ENCODE measurements around the gene RPS27A.

The RPS27A gene

DNA sequence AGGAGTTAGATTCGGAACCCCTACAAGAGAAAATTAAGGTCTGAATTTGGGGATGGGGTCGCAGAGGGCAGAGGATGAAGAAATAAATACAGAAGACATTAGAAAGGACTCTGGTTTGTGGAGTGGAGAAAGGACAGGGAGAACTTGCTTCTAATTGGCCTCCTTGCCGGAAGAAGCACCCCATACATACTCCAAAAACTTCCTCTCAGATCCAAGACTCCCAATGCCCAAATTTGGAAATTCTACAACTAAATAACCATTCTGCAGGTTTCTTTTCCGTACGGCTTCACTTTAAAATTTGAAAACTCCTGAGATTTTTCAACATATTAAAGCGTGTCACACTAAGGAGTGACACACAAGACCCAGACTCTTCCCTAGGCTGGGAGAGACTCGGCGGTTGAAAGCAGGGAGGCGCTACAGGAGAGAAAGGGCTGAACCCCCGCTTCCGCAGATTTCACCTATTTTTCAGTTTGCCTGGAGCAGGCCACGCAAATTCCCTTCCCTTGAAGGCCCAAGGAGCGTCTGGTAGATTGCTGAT is 873 bp upstream of the RPS27A start:
- H3K23ac ChIP-seq (ENCODE audit: low read length) = no peak overlapping the region
- H3K27ac ChIP-seq (ENCODE audit: low read depth, low read length) = peak overlapping the region; percentile 95
- peak overlapping the region; percentile 83 for H3K9ac ChIP-seq (ENCODE audit: low read length)
- H3K4me1 ChIP-seq (ENCODE audit: control insufficient read depth, low read depth, low read length) = no peaks in the 10 kb centered on the region
- no peak for DNase-seq
- peak overlapping the region; percentile 20 for H3K4me2 ChIP-seq (ENCODE audit: low read length)
- H3K18ac ChIP-seq (ENCODE audit: low read length) = peak overlapping the region; percentile 83
- H2BK15ac ChIP-seq (replicated peaks; ENCODE audit: low read depth) = no peak overlapping the region
- peaks cover 17% of the 10 kb centered on the region for H3K79me1 ChIP-seq (ENCODE audit: low read length)
- peaks cover 8% of the 10 kb centered on the region for H3K36me3 ChIP-seq (ENCODE audit: control insufficient read depth, insufficient read depth, low read length)
- H4K8ac ChIP-seq (ENCODE audit: low read depth, low read length) = peak overlapping the region; percentile 67
- no peak overlapping the region for H2AK5ac ChIP-seq (ENCODE audit: low read length)
- H3K4ac ChIP-seq (ENCODE audit: low read depth, low read length) = peak overlapping the region; percentile 20
- no peaks in the 10 kb centered on the region for H3K27me3 ChIP-seq (ENCODE audit: insufficient read depth, low read length, poor library complexity)
- H4K5ac ChIP-seq (ENCODE audit: low read length) = no peak overlapping the region
- peaks cover 34% of the 10 kb centered on the region for H3K79me2 ChIP-seq (ENCODE audit: control insufficient read depth, insufficient read depth, low read length)
- no CpG with 5 or more reads among the region's 13 CpGs for WGBS (ENCODE audit: extremely low coverage, insufficient coverage, low lambda C conversion rate)
- no peak overlapping the region for H2BK120ac ChIP-seq (ENCODE audit: low read depth, low read length)
- peak overlapping the region; percentile 97 for H3K56ac ChIP-seq (ENCODE audit: low read length)
- H3K4me3 ChIP-seq (ENCODE audit: low read length) = peak overlapping the region; percentile 89
- peak overlapping the region; percentile 91 for H2BK5ac ChIP-seq (ENCODE audit: low read length)

DNA sequence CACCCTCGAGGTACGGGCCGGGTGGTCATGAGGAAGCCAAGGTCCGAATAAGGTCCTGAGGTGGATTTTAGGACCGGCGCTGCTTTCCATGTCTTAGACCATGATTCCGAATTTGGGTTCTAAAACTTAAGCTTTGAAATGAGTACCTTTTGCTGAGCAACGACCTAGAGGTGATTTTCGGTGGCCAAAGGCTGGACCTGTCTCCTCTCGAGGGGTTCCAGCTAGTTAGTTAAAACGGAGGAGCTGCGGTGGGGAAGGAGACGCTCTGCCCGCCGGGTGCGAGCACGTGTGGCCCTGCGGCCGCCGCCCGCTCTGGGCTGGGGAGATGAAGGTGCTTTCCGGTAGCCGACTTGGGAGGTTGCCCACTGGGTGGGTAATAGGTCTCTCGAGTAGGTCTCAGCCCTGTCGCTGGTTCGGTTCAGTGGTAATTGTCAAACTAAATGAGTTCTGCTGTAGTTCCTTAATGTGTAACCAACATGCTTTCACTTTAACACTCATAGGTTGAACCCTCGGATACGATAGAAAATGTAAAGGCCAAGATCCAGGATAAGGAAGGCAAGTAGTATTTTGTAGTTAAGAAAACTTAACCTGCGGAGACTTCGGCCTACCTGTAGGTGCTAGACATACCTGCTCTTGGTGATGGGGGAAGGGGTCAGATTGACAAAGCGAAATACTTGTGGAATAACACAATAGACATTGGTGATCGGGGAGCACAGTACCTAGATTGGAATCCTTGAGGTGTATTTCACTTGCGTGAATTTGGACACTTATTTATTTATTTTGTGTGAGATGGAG is 572 bp downstream of the RPS27A start:
- Histone ChIP-seq H3K79me2 (ENCODE audit: control insufficient read depth, insufficient read depth, low read length) (peaks cover 31% of the 10 kb centered on the region), H2BK120ac (ENCODE audit: low read depth, low read length) (no peak overlapping the region), H3K4ac (ENCODE audit: low read depth, low read length) (peak overlapping the region; percentile 28), H3K27me3 (ENCODE audit: insufficient read depth, low read length, poor library complexity) (no peaks in the 10 kb centered on the region), H4K8ac (ENCODE audit: low read depth, low read length) (peak overlapping the region; percentile 84), H2BK5ac (ENCODE audit: low read length) (peak overlapping the region; percentile 21), H3K27ac (ENCODE audit: low read depth, low read length) (peak overlapping the region; percentile 22), H3K79me1 (ENCODE audit: low read length) (peaks cover 14% of the 10 kb centered on the region), H3K9ac (ENCODE audit: low read length) (peak overlapping the region; percentile 94), H2AK5ac (ENCODE audit: low read length) (no peak overlapping the region), H4K5ac (ENCODE audit: low read length) (peak overlapping the region; percentile 47), H3K4me1 (ENCODE audit: control insufficient read depth, low read depth, low read length) (no peaks in the 10 kb centered on the region), H3K18ac (ENCODE audit: low read length) (peak overlapping the region; percentile 81), H3K36me3 (ENCODE audit: control insufficient read depth, insufficient read depth, low read length) (peaks cover 8% of the 10 kb centered on the region), H3K4me2 (ENCODE audit: low read length) (peak overlapping the region; percentile 46), H3K56ac (ENCODE audit: low read length) (peak overlapping the region; percentile 93), H2BK15ac (replicated peaks; ENCODE audit: low read depth) (no peak overlapping the region), H3K4me3 (ENCODE audit: low read length) (peak overlapping the region; percentile 83), H3K23ac (ENCODE audit: low read length) (peak overlapping the region; percentile 20)
- no CpG with 5 or more reads among the region's 33 CpGs for WGBS (ENCODE audit: extremely low coverage, insufficient coverage, low lambda C conversion rate)
- peak; percentile 30 for DNase-seq

DNA sequence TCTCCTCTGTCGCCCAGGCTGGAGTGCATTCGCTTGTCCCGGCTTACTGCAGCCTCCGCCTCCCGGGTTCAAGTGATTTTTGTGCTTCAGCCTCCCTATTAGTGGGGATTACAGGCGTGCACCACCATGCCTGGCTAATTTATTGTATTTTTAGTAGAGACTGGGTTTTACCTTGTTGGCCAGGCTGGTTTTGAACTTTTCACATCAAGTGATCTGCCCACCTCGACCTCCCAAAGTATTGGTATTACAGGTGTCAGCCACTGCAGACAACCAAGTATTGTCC is 1.1 kb downstream of the RPS27A start:
- peak overlapping the region; percentile 83 for H3K4me3 ChIP-seq (ENCODE audit: low read length)
- H2BK15ac ChIP-seq (replicated peaks; ENCODE audit: low read depth) = no peak overlapping the region
- peaks cover 31% of the 10 kb centered on the region for H3K79me2 ChIP-seq (ENCODE audit: control insufficient read depth, insufficient read depth, low read length)
- no peaks in the 10 kb centered on the region for H3K27me3 ChIP-seq (ENCODE audit: insufficient read depth, low read length, poor library complexity)
- peak overlapping the region; percentile 46 for H3K4me2 ChIP-seq (ENCODE audit: low read length)
- no peak overlapping the region for H2BK5ac ChIP-seq (ENCODE audit: low read length)
- no peak for DNase-seq
- H3K18ac ChIP-seq (ENCODE audit: low read length) = no peak overlapping the region
- peak overlapping the region; percentile 93 for H3K56ac ChIP-seq (ENCODE audit: low read length)
- H3K23ac ChIP-seq (ENCODE audit: low read length) = no peak overlapping the region
- no peak overlapping the region for H4K8ac ChIP-seq (ENCODE audit: low read depth, low read length)
- peak overlapping the region; percentile 94 for H3K9ac ChIP-seq (ENCODE audit: low read length)
- H2AK5ac ChIP-seq (ENCODE audit: low read length) = no peak overlapping the region
- no peaks in the 10 kb centered on the region for H3K4me1 ChIP-seq (ENCODE audit: control insufficient read depth, low read depth, low read length)
- H3K79me1 ChIP-seq (ENCODE audit: low read length) = peaks cover 14% of the 10 kb centered on the region
- peak overlapping the region; percentile 10 for H3K27ac ChIP-seq (ENCODE audit: low read depth, low read length)
- H2BK120ac ChIP-seq (ENCODE audit: low read depth, low read length) = no peak overlapping the region
- WGBS (ENCODE audit: extremely low coverage, insufficient coverage, low lambda C conversion rate) = no CpG with 5 or more reads among the region's 7 CpGs
- no peak overlapping the region for H3K4ac ChIP-seq (ENCODE audit: low read depth, low read length)
- H3K36me3 ChIP-seq (ENCODE audit: control insufficient read depth, insufficient read depth, low read length) = peaks cover 8% of the 10 kb centered on the region
- no peak overlapping the region for H4K5ac ChIP-seq (ENCODE audit: low read length)

DNA sequence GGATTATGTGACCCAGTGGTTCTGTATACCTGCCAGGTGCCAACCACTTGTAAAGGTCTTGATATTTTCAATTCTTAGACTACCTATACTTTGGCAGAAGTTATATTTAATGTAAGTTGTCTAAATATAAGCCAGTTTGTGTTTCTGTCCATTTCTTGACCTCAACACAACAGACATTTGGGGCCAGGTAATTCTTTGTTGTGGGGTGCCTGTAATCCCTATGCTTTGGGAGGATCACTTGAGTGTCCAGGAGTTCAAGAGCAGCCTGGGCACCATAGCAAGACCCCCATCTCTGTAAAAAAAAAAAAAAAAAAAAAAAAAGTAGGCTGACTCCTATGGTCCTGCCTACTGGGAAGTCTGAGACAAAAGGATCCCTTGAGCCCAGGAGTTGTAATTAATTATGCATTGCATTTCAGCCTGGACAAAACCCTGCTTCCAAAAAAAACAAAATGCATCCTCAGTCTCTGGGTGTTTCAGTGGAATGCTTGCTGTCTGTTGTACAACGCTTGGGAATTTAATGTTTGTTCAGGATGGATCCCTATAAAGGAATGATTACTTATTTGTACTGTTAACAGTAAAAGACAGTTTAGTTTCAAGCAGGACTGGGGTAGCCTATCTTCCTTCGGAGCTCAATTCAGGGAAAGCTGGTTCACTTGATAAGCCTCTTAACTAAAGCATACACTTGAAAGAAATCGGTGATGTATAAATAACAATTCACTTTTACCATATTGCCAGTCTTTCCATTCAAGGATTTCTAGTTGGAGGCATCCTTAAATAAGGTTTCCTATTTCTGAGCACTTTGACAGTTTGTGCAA is 3.4 kb downstream of the RPS27A start:
- Histone ChIP-seq H4K5ac (ENCODE audit: low read length) (no peak overlapping the region), H3K4me1 (ENCODE audit: control insufficient read depth, low read depth, low read length) (no peaks in the 10 kb centered on the region), H3K4me3 (ENCODE audit: low read length) (no peak overlapping the region), H2BK120ac (ENCODE audit: low read depth, low read length) (no peak overlapping the region), H3K18ac (ENCODE audit: low read length) (no peak overlapping the region), H3K56ac (ENCODE audit: low read length) (no peak overlapping the region), H3K79me2 (ENCODE audit: control insufficient read depth, insufficient read depth, low read length) (peaks cover 23% of the 10 kb centered on the region), H3K79me1 (ENCODE audit: low read length) (peaks cover 5% of the 10 kb centered on the region), H2AK5ac (ENCODE audit: low read length) (no peak overlapping the region), H3K27me3 (ENCODE audit: insufficient read depth, low read length, poor library complexity) (no peaks in the 10 kb centered on the region), H2BK5ac (ENCODE audit: low read length) (no peak overlapping the region), H3K27ac (ENCODE audit: low read depth, low read length) (no peak overlapping the region), H3K9ac (ENCODE audit: low read length) (no peak overlapping the region), H3K4me2 (ENCODE audit: low read length) (no peak overlapping the region), H3K36me3 (ENCODE audit: control insufficient read depth, insufficient read depth, low read length) (peaks cover 8% of the 10 kb centered on the region), H3K4ac (ENCODE audit: low read depth, low read length) (no peak overlapping the region), H3K23ac (ENCODE audit: low read length) (no peak overlapping the region), H4K8ac (ENCODE audit: low read depth, low read length) (no peak overlapping the region), H2BK15ac (replicated peaks; ENCODE audit: low read depth) (no peak overlapping the region)
- no peak for DNase-seq
- no CpG with 5 or more reads among the region's 3 CpGs for WGBS (ENCODE audit: extremely low coverage, insufficient coverage, low lambda C conversion rate)

DNA sequence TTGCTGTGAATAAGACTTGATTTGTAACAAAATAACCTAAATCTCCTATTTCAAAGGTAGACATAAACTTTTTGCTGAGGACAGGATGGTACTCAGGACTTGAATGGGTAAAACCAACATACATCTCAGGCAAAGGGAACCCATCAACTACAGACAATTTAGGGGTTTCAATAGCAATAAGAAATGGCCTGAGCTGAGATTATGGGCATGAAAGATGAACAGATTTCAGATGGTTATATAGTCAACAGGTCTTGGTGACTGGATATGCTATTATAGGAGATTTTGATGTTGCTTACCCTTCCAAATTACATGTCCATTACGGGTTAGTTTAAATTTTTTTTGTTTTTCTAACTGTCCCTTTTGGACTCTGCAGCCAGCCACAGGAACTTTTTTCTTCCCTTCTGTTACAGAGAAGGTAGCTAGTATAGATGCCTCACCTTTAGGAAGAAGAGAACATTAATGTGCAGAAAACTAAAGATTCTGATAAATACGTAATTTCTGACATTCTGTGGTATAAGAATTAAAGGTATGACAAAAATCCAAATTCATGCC is 4.6 kb downstream of the RPS27A start:
- H3K36me3 ChIP-seq (ENCODE audit: control insufficient read depth, insufficient read depth, low read length) = peaks cover 8% of the 10 kb centered on the region
- DNase-seq = no peak

More for the DNA sequence above, 4.6 kb downstream of the RPS27A start:
- peaks cover 5% of the 10 kb centered on the region for H3K79me1 ChIP-seq (ENCODE audit: low read length)
- no peak overlapping the region for H4K8ac ChIP-seq (ENCODE audit: low read depth, low read length)
- WGBS (ENCODE audit: extremely low coverage, insufficient coverage, low lambda C conversion rate) = no CpG with 5 or more reads among the region's 2 CpGs
- H2BK5ac ChIP-seq (ENCODE audit: low read length) = no peak overlapping the region
- no peak overlapping the region for H3K9ac ChIP-seq (ENCODE audit: low read length)
- no peaks in the 10 kb centered on the region for H3K27me3 ChIP-seq (ENCODE audit: insufficient read depth, low read length, poor library complexity)
- no peaks in the 10 kb centered on the region for H3K4me1 ChIP-seq (ENCODE audit: control insufficient read depth, low read depth, low read length)
- H2BK15ac ChIP-seq (replicated peaks; ENCODE audit: low read depth) = no peak overlapping the region
- no peak overlapping the region for H3K4me2 ChIP-seq (ENCODE audit: low read length)
- H3K23ac ChIP-seq (ENCODE audit: low read length) = no peak overlapping the region
- no peak overlapping the region for H4K5ac ChIP-seq (ENCODE audit: low read length)
- no peak overlapping the region for H2AK5ac ChIP-seq (ENCODE audit: low read length)
- no peak overlapping the region for H3K4me3 ChIP-seq (ENCODE audit: low read length)
- no peak overlapping the region for H3K18ac ChIP-seq (ENCODE audit: low read length)
- no peak overlapping the region for H3K4ac ChIP-seq (ENCODE audit: low read depth, low read length)
- peaks cover 23% of the 10 kb centered on the region for H3K79me2 ChIP-seq (ENCODE audit: control insufficient read depth, insufficient read depth, low read length)
- no peak overlapping the region for H2BK120ac ChIP-seq (ENCODE audit: low read depth, low read length)
- H3K27ac ChIP-seq (ENCODE audit: low read depth, low read length) = no peak overlapping the region
- H3K56ac ChIP-seq (ENCODE audit: low read length) = no peak overlapping the region

All from mesendoderm (in vitro differentiated cells).